ENCODE data around the gene FRMD4A. TPM values are rescaled to one million over a fixed set of nuclear protein-coding genes. Genes with fewer than 3 reads are reported as not detected.

The FRMD4A gene
- total RNA-seq, 1 experiment from 2014 or later, result 60.8 TPM

- DNase-seq (ENCODE audit: low read depth), result no peak
These were observed 503.5 kb downstream of the FRMD4A start for GRCh38 chr10:13827076-13827797.

GRCh38 chr10:13823709-13824405 is 506.9 kb downstream of the FRMD4A start:
- DNase-seq (ENCODE audit: low read depth), result no peak

DNA sequence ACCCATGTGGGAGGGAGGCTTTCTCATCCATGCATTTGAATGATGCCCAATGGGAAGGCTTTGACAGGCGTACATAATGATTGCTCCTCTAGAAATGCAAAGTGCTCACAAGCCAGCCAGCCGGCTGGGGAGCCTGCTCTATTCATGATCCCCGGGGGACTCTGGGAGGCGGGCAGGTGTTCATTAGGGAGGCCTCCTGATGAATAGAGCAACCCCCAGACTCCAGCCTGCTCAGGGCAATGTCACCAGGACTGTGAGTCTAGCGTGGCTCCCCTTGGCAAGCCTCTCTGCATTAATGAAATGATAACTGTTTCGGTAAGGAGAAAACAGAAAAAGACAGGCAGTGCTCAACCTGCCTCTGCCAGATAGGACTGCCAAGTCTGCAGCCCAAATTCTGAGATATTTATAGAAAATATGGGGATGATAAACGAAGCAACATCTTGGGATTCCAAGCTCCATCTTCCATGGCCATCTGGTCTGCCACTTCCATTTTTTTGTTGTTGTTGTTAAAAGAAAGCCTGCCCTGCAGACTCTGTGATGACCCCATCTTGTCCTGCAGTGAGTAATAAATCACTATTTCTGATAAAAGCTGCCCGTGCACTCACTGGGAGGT is 507.5 kb downstream of the FRMD4A start:
- no peak for DNase-seq (ENCODE audit: low read depth)

DNA sequence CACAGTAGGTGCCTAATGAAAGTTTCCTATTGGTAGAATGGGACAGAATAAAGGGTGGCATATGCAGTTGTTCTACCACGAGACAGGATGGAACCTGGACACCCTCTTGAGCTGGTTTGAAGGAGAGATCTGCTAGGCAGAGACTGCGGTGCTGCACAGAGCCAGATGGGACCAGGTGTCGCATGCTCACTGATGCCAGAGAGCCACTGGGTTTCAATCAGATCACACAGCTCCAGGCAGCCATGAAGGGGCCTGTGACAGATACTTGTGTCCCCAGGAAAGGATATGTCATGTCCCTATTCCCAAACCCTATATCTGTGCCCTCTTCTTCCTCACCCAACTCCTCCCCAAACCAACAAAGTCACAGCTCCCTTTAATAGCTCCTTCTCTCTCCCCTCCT is 508.2 kb downstream of the FRMD4A start:
- DNase-seq (ENCODE audit: low read depth), result no peak

DNA sequence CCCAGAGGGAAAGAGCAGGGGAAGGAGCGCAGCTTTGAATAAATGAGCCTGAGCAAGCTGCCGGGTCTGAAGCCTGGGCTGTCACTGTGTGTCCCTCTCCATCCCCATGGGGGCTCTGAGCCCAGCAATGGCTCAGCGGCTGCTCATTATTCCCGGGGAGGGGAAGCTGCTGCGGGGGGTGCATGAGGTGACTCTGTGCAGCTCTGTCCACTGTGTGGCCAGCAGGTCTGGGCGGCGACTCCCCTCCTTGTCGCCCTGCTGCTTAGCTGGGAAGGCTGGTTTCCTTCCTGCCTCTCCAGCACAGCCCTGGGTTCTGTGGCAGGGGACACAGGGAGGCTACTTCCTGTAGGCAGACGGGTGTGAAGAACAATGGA is 509.8 kb downstream of the FRMD4A start:
- no peak for DNase-seq (ENCODE audit: low read depth)

- DNase-seq (ENCODE audit: low read depth), result no peak
These were observed 510.4 kb downstream of the FRMD4A start for GRCh38 chr10:13820119-13820963.

GRCh38 chr10:13816195-13816925 is 514.4 kb downstream of the FRMD4A start:
- DNase-seq (ENCODE audit: low read depth), result peak; percentile 62

GRCh38 chr10:13815756-13816155 is 515.0 kb downstream of the FRMD4A start:
- peak; percentile 71 for DNase-seq (ENCODE audit: low read depth)

DNA sequence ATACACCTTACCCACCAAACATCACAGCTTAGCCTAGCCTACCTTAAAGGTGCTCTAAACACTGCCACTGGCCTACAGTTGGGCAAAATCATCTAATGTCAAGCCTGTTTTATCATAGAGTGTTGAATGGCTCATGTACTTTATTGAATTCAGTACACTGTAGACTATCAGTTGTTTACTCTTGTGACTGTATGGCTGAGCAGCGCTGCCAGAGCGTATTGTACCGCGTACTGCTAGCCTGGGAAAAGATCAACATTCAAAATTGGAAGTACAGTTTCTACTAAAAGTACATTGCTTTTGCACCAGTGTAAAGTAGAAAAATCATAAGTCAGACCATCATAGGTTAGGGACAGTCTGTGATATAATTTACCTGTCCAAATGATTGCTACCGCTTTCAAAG is 517.2 kb downstream of the FRMD4A start:
- no peak for DNase-seq (ENCODE audit: low read depth)

DNA sequence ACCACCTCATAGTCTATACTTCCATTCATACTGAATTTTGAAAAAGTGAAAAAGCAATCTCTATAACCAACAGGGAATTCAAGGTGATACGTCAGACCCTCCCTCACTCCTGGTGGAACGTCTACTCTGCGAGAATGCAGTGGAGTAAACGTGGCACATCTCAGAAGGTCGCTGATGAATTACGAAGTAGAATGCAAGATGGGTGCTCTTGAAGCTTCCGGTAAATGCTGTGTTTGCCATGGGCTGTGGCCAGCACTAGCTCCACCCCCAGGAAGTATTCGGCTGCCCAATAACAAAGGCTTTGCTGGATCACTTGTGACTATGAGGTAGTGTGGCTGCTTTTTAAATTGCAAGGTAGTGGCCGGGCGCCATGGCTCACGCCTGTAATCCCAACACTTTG is 517.9 kb downstream of the FRMD4A start:
- DNase-seq (ENCODE audit: low read depth), result no peak

DNA sequence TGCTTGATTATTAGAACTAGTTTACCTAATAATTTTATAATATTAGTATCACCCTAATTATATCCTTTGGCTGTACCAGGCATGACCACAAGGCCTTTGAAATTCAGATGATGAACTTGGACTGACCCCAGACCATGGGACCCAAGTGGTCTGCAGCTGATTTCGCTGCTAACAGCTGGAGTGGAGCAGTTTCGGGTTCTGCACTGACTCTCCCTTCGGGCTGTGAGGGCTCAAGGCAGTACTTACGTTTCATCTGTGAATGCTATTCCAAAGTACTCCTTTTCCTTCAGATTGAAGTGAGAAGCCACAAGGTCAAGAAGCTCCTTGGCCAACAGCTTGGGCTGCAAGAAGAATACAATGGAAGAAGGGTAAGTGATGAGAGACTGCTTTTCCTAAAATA is 520.2 kb downstream of the FRMD4A start:
- DNase-seq (ENCODE audit: low read depth), result no peak

- no peak for DNase-seq (ENCODE audit: low read depth)
These were observed 521.3 kb downstream of the FRMD4A start for GRCh38 chr10:13809427-13809826.

DNA sequence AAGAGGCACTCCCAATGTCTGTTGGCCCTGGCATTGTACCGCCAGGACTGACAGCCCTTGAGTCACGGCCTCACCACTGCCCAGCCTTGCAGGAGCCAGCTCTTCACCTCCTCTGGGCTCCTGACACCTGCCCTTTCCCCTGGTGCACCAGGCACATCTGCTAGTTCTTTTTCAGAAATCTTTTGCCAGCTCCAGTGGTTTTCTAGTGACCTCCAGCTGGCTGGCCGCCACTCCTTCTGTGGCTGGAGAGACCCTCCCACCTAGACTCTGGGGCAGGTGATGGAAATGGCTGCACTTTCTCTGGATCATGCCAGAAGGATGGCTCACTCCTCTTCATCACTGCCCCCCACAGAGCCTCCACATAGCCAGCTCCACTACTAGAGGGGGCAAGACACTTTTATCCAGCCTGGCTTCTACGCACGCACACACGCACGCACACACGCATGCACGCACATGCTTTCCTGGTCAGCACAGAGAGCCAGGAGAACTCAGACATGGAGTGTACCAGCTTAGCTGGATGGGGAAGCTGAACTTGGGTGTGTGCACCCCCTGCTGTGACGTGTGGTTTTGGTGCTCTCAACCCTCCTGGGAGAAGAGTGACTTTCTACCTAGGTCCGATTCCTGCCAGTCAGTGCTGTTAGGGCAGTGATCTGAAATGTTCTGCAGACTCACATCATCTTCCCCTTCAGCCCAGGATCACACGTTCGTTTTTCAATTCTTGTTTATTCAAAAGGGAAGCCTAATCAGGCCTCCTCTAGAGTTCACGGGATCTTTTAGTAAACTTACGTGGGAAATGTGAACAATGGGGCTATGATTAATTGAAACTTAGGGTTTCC is 522.0 kb downstream of the FRMD4A start:
- DNase-seq (ENCODE audit: low read depth), result no peak

- no peak for DNase-seq (ENCODE audit: low read depth)
These were observed 524.3 kb downstream of the FRMD4A start for GRCh38 chr10:13806419-13806818.

GRCh38 chr10:13803566-13804554 is 526.9 kb downstream of the FRMD4A start:
- DNase-seq (ENCODE audit: low read depth), result peak; percentile 11

DNA sequence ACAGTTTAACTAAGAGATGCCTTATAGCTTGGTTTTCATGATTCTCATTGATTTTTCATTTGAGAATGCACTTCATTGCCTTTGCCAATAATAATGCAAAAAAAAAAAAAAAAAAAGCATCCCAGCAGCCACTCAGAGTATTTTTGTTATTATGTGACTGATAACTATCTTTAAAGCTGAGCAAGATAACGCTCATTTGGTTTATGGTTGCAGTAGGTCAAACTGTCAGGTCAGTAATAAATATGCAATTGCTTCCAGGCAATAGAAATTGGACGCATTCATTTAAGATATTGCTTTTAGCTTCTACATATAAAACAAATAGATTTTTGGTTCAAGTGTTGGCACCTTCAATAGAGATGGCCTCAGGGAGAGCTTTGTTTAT is 528.8 kb downstream of the FRMD4A start:
- no peak for DNase-seq (ENCODE audit: low read depth)

DNA sequence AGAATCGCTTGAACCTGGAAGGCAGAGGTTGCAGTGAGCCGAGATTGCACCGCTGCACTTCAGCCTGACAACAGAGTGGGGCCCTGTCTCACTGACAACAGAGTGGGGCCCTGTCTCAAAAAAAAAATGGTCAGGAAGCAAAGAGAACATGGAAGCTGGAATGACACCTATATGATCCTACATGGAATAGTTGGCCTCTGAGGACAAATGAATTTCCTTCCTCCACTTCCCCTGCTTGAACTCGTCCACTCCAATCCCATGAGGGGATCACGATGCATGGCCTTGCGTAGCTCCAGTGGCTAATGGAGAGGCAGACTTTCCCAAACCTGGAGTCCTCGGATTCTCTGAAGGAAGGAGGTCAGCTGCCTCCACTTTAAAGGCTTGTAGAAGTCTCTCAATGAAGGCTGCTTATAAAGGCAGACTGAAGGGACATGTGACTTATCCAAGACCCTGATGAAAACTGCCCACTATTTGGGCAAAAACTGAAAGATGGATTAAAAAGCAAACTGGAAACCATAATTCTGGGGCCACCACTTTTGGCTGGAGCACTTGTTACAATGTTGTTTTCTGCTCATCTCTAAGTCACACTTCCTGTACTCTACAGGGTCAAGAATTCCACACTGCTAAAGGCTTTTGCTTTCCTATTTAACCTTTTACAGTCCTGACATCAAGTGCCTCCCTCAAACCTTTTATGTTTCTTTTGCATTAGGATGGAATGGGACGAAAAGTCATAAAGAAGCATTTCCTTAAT is 529.4 kb downstream of the FRMD4A start:
- DNase-seq (ENCODE audit: low read depth), result no peak

GRCh38 chr10:13797164-13797563 is 533.6 kb downstream of the FRMD4A start:
- no peak for DNase-seq (ENCODE audit: low read depth)
